GM19324 (cell line): ENCODE results near the gene MOCS3.

Experiments
- ATAC-seq: cut with Tn5 transposase; IDR thresholded peaks from one replicate; pipeline ENCODE4 v1.9.1; 2021; ENCODE audit warnings: mild to moderate bottlenecking, moderate library complexity; ENCODE audit not compliant: unreplicated experiment, low FRiP score

Gene MOCS3

GRCh38 chr20:51008718-51009117 is 50.1 kb downstream of the MOCS3 start:
- no peak for ATAC-seq

DNA sequence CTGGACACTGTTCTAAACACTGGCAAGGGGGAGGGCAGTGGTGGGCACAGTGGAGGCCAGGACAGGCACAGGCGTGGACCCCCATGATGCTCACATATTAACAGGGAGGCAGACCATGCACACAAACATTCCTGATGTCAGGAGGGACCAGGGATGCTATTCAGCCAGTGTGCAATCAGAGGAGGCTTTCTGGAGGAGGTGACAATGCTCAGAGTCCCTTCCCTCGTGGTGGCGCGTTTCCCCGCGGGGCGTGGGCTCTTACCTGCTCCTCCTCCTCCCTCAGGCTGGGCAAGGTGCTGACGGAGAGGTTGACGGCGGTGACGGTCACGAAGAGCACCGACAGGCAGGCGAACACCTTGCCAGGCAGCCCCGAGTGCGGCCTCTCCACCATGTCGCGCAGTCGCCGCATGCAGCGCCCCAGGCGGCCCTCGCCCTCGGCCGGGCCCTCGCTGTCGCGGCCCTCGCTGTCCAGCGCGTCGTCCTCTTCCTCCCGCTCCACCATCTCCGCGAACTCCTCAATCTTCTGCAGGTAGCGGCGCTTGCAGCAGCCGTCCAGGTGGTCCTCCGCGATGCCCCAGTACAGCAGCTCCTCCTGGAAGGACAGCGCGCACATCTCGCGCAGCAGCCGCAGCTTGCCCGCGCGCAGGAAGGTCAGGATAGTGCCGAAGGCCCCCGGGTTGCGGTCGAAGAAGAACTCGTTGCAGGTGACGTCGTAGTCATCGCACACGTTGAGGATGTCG is 50.9 kb downstream of the MOCS3 start:
- ATAC-seq = no peak

DNA sequence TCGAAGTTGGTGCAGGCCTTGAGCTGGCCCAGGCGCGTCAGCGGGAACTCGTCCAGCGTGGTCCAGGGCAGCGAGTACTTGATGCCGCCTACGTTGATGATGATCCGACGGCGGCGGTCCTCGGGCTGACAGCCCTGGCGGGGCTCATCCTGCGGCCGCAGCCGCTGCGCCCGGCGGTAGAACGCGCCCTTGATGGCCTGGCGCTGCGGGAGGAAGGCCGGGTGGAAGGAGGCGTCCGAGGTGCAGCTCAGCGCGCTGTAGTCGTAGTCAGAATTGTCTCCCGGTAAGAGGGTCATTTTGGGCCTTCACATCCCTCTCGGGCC is 51.4 kb downstream of the MOCS3 start:
- no peak for ATAC-seq

DNA sequence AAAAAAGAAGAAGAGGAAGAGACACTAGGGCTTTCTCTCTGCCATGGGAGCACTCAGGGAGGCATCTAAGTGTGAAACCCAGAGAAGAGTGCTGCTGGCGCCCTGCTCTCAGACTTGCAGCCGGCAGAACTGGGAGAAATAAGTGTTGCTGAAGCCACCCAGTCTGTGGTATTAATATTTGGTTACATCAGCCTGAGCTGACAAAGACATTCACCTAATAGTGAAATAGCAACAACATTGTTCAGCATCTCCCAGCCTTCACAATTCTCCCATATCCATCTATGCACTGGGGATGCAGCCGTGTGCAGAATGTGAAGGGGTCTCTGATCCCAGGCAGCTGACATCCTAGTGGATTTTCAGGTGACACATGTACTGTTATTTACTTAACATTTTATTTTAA is 52.3 kb downstream of the MOCS3 start:
- ATAC-seq = no peak

- ATAC-seq = no peak
Observed at GRCh38 chr20:51011479-51011878, 52.9 kb downstream of the MOCS3 start.

DNA sequence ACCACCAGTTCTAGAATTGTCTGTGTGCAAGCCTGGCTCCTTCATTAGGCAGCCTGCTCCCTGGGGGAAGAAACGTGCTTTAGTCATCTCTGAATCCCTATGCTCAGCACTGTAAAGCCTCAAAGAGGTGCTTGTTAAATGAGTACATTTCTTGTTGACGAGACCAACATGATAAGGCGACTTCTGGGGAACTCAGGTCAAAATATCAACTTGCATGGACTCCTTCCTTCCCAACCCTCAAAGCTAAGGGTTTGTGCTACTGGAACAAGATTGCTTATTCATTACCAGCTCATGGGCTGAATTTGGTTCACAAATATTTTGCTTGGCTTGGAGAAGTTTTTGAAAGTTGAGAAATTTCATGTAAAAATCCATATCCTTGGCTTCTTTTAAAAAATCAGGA is 53.7 kb downstream of the MOCS3 start:
- no peak for ATAC-seq
